Hematopoietic multipotent progenitor cell (in vitro differentiated cells): ENCODE data around the gene E2F2. TPM values are rescaled to one million over a fixed set of nuclear protein-coding genes. Genes with fewer than 3 reads are reported as not detected.
A peak's percentile ranks its signal among the peaks of the same experiment; 100 is the strongest.
"Not testable (repeated sequence)": the region's sequence is repeated elsewhere in the genome, so short reads cannot be mapped to it uniquely, and the experiment has no call there.

Experiments
- DNase-seq, 3 donors: peaks; one replicate each; pipeline ENCODE4 v3.0.0-alpha.2; 2011 to 2015; ENCODE audit warnings: low read depth in 2 of 3, low spot score in 2 of 3
- total RNA-seq: library from RNA; depleted of rRNA; stranded (reverse); fragments of >200 nt; gene quantifications from one replicate; pipeline ENCODE4 v1.2.3, GENCODE V29; 2012

E2F2 gene
- total RNA-seq, 1 donor: 2.4 TPM

DNA sequence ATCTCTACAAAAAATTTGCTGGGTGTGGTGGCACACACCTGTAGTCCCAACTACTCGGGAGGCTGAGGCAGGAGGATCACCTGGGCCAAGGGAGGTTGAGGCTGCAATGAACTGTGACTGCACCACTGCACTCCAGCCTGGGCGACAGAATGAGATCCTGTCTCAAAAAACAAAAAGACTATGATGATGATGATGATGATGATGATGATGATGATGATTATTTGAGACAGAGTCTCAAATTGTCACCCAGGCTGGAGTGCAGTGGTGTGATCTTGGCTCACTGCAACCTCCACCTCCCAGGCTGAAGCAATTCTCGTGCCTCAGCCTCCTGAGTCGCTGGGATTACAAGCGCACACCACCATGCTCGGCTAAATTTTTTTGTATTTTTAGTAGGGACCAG, 38.3 kb downstream of the E2F2 start:
- DNase-seq: not testable (repeated sequence)

- no peak for DNase-seq
These were observed 38.8 kb downstream of the E2F2 start for GRCh38 chr1:23492132-23492720.

- no peak for DNase-seq
These were observed 41.2 kb downstream of the E2F2 start for GRCh38 chr1:23489842-23490241.

GRCh38 chr1:23485002-23485332, 46.1 kb downstream of the E2F2 start:
- no peak for DNase-seq

GRCh38 chr1:23484253-23485001, 46.6 kb downstream of the E2F2 start:
- peak; percentile 76 to 92 (median 91) for DNase-seq

DNA sequence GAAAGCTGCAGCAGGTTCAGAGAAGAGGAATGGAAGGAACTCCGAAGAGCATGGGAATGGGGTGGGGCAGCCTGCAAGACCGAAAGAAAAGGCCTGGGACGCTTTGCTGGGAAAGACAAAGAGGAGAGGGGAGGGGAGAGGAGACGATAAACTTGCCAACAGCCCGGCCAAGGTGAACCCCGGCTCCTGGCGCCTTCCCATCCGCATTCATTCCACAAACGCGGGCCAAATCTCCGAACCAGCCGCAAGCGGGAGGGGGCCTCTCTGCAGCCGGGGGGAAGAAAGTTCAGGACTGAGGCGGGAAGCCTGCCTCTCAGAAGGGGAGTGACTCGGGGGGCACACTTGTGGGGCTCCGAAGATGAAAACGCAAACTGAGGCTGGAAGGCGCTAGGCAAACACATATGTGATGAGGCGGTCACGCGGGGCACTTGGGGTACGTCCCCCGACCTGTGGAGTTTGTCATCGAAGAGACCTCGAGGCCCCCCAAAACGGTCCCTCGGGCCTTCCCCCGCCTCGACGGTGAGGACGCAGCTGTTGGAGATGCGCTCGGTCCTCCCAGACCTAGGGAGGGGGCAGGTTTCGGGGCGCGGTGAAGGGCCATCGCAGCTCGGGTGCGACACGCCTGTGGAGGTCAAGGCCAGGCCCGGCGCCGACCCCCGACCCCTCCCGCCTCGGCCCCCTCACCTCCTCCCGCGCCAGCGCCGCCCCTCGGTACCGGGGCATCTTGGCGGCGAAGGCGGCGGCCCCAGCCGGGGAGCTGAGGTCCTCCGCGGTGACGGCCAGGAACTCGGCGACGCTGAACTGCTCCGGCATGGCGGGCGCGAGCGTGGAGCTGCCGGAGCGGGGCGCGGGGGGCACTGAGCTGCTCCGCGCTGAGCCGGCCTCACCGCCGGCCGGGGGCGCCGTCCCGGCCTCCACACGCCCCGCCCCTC, 47.4 kb downstream of the E2F2 start, which contains the start of gene ASAP3:
TSS of gene ASAP3 (minus strand) at position 859 of the 932 bp plus-strand sequence. CDS start at position 813, 46 bp downstream.
- peak; percentile 40 to 56 (median 46) for DNase-seq

- DNase-seq: no peak
These were observed 49.1 kb downstream of the E2F2 start for GRCh38 chr1:23481904-23482303.

DNA sequence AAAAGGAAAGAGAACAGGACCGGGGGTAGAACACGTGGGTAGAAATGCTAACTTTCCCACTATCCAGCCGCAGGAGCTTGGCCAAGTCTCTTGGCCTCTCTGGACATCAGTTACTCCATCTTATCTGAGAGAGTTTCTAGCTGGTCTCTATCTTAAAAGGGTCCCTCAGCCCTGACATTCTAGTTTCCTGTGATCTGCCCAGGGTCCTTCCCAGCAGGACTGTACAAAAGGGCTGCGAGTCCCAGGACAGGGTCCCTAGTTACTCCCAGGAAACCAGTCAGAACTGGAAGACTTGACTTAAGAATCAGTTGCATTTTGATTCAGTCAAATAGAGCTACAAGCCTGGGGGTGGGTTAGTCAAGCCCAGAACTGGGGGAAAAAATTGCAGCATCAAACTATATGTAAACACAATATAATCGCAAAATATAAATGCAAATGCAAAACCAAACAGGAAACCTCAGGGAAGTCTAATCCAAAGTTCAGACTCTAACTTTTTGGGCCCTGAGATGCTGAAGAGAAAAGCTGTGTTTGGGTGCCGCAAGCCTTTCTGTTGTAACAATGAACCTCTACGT, 49.9 kb downstream of the E2F2 start:
- no peak for DNase-seq

- no peak for DNase-seq
These were observed 50.6 kb downstream of the E2F2 start for GRCh38 chr1:23480187-23481025.

- DNase-seq: no peak
These were observed 51.4 kb downstream of the E2F2 start for GRCh38 chr1:23479666-23479941.

DNA sequence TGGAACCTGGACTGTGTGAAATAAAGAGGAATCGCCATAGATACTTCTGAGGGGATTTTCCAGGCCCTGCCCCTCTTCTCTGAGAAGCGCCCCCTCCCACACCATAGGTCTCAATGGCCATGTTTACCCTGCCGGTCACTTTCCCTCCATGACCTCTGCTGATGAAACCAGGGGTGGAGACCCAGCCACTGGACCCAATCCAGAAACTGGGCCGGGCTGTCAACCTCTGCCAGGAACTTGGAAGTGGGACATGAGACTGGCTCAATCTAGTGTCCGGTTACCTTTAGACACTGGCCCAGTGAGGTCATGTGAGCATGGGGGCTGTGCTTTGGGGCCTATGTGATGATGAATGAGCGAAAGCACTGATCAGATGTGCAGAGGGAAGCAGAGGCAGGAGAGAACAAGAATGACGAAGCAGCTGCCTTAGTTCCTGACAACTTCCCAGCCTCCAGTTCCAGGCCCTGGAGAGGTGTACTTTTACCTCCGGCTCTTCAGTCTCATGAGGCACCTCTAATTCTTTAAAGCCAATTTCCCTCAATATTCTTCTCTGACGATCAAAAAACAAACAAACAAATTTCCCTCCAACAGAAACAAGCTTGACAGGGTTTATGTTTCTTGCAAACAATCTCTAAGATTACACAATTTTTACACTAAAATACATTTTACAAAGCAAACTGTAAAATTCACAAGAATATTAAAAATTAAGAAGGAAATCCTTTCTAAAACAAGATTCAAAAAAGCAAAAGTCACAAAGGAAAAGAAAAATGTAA, 52.0 kb downstream of the E2F2 start:
- no peak for DNase-seq

DNA sequence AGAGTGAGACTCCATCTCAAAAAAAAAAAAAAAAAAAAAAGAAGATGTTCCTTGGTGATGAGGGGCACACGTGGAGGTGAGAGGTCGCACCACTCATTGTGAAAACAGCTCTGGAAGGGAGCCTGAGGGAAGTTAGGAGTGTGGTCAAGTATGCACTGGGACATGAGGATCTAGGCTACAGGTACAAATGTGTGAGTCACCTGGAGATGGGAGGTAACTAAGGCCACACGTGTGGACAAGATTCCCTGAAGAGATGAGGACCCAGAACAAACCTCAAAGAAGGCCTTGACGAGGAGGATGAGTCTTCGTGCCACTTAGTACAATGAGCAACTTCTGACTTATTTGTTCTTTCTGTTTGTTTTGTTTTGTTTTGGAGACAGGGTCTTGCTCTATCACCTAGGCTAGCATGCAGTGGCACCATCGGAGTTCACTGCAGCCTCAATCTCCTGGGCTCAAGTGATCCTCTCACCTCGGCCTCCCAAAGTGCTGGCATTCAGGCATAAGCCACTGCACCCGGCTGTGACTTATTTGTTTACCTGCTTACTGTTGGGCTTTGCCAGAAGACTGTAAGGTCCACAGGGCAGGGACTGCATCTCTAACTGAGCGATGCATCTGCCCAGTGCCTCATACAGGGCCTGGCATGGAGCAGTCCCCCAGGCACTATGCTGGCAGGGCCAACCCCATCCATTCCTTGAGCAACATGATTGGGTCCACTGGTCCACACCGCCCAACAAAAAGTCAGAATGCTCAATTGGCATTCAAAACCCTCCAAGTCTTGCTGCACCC, 53.5 kb downstream of the E2F2 start:
- no peak for DNase-seq

- no peak for DNase-seq
These were observed 55.4 kb downstream of the E2F2 start for GRCh38 chr1:23475641-23476040.

DNA sequence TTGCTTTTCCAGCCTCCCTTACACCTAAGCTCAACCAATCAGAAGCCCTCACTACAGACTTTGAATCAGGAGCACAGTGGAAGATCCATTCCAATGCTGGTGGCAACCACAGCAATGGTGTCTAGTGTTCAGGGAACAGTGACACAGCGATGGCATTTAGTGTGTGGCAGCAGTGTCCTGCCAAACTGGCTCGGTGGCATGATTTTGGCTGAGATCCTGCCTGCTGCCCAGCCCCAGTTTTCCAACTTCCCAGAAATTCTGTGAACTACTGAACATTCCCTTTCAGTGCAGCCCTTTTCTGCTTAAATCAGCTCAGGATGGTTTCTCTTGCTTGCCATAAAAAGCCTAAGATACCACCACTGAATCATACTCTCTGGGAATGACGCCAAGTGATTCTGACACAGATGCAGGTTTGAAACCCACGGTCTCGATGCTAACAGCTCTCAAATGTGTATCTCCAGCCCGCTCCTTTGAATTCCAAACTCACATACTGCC, 55.9 kb downstream of the E2F2 start:
- peak in 1 of 3 donors; percentile 18 for DNase-seq

- DNase-seq: no peak
These were observed 57.8 kb downstream of the E2F2 start for GRCh38 chr1:23473037-23473800.

DNA sequence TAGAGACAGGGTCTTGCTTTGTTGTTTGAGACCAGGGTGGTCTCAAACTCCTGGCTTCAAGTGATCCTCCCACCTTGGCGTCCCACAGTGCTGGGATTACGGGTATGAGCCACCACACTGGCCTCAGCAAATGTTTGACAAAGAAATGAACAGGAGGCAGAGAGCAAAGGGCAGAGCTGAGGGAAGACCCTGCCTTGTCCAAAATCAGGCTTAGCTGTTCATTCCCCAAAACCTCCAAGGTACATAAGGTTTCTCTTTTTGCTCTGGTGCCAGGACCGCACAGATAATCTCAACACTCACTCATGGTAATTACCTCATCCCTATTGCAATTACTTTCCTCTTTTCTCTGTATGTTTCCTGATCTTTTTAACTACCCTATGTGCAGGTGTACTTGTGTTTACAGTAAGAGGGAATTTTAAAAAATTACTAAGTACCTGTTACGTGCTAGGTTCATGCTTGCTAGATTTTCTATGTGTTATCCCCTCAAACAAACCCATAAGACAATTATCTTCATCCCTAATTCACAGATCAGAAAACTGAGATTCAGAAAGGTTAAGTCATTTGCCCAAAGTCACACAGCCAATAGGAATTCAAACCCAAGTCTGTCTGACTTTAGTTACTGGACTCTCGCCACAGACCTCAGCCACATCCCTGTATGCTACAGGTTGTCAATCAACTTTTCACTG, 58.5 kb downstream of the E2F2 start:
- DNase-seq: no peak

DNA sequence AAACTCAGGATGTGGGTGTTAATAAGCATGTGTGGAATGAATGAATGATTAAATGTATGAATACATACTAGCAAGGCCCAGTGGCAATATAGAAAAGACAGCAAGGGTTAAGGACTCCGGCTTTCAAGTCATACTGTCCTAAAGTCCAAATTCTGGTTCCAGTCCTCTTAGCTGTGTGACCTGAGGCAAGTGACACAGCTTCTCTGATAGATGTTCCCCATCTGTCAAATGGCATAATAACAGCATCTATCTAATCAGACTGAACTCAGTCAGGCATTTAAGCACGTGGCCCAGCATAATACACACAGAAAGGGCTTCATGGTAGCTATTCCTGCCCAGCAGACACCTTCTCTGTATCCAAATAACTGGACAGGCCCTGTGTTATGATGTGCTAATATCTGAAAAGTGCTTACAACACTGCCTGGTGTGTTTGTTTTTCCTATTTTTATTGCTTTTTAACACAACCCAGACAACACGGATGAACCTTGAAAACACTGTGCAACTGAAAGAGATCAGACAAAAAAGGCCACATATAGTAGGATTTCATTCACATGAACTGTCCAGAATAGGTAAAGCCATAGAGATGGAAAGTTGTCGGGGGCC, 59.5 kb downstream of the E2F2 start:
- no peak for DNase-seq
